ENCODE data around the gene MAGOH. TPM values are rescaled to one million over a fixed set of nuclear protein-coding genes. Genes with fewer than 3 reads are reported as not detected.
A peak's percentile ranks its signal among the peaks of the same experiment; 100 is the strongest.

Gene MAGOH
- polyA plus RNA-seq, 1 donor: 36.3 TPM

DNA sequence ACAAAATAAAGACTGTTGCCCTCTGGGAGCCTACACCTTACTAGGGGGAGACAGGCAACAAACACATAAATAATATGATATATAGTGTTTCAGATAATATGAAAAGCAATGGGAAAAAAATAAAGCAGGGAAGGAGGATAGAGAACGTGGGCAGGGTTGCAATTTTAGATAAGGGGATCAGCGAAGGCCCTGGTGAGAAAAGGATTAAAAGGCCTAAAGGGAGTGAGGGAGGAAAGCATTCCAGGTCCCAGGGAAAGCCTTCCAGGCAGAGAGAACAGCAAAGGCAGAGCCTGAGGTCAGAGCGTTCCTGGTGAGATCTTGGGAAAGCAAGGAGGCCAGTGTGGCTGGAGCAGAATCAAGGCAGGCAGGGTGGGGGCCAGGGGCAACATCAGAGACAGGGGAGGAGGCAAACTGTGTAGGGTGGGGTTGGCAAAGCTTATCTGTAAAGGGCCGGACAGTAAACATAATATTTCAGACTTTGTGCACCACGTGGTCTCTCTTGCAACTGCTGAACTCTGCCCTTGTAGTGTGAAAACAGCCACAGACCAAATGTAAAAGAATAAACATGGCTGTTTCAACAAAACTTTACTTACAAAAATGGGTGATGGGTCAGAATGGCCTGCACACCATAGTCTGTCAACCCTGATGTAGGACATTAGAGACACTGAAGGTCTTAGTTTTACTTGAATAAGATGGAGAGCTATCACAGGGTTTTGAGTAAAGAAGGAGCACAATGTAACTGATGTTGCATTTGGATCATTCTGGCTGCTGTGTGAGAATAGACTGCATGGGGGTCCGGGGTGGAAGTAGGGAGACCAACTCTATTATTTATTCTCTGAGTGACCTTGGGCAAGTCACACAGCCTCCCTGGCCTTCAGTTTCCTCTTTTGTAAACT lies 55.0 kb downstream of the MAGOH start:
- no peak for DNase-seq

DNA sequence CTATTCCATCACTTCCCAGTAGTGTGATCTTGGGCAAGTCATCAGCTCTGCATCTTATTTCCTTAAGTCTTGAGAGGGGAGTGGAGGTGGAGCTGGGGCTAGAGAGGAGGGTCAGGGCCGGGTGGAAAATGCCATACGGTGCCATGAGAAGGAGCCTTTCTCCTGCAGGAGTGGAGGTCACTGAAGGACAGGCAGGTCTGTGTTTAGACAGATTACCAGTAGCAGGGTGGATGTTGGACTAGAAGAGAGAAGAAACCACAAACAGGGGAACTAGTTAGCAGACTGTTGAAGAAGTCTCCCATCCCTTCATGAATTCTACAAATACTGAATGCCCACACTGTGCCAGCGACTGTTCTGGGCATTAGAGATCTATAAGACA lies 55.6 kb downstream of the MAGOH start:
- no peak for DNase-seq

DNA sequence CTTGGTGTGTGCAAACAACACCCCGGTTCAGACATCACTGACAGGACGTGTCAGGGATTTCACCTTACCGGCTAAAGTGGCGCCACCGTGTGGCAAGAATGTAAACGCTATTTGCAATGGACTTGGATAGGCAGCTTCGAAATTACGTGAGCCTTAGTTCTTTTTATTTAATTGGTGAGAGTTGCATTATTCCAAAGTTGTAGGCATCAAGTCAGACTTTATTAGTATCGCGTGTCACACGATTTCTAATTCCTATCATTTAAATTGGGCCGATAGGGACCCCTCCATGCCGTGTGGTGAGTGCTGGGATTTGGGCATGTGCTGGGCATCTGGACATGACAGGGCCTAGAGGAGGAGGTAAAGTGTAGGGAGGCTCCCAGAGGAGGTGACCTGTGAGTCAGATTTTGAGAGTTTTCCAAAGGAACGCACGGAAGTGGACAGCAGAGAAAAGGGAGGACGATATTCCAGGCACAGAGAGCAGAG lies 56.2 kb downstream of the MAGOH start:
- DNase-seq: peak; percentile 74

DNA sequence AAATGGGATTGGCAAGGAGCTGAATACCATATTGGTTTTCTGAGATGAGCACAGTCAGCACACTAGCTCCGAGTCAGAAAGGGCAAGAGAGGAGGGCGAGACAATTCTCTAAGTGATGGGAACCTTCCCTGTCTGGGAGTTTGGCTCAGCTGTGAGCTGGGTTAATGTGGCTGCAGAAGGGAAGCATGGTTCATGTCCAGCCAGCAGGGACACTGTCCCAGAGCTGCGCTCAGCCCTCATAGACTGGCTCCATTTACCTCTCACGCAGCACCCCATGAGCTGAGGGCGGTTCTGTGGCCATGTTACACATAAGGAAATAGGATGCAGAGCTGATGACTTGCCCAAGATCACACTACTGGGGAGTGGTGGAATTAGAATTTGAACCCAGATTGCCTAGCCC lies 57.4 kb downstream of the MAGOH start:
- DNase-seq: no peak

DNA sequence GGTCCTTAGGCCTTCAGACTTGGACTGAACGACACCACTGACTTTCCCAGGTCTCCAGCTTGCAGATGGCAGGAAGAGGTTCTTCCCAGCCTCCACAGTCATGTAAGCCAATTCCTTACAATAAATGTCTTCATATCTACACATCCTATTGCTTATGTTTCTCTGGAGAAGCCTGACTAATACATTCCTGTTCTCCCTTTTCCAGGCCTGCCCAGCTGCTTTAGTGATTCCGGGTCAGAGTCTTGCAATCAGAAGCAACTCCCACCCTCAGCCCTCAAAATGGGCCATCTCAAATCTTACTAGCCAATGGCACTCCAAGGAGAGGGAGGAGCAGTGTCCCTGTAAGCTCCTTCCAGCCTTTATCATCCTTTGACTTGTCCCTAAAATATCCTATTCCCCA lies 58.1 kb downstream of the MAGOH start:
- DNase-seq: no peak

Other genes with a start within 250 kb of the MAGOH start
- gene PODN, start 176.3 kb downstream of the MAGOH start, polyA plus RNA-seq (ENCODE audit: insufficient read length): 8.5 TPM
- 0.41 TPM for gene SLC1A7, start 95.9 kb downstream of the MAGOH start, polyA plus RNA-seq (ENCODE audit: insufficient read length)
- 12.9 TPM for gene CPT2, start 41.7 kb downstream of the MAGOH start, polyA plus RNA-seq (ENCODE audit: insufficient read length)
- 59.0 TPM for gene CZIB, start 17.9 kb downstream of the MAGOH start, polyA plus RNA-seq (ENCODE audit: insufficient read length)
- 6.1 TPM for gene LRP8, start 89.6 kb upstream of the MAGOH start, polyA plus RNA-seq (ENCODE audit: insufficient read length)
- gene DMRTB1, start 220.9 kb upstream of the MAGOH start, polyA plus RNA-seq (ENCODE audit: insufficient read length): not detected

All from hindlimb muscle (tissue), 1 donor.